ENCODE data around the gene TPBGL.

The TPBGL gene

DNA sequence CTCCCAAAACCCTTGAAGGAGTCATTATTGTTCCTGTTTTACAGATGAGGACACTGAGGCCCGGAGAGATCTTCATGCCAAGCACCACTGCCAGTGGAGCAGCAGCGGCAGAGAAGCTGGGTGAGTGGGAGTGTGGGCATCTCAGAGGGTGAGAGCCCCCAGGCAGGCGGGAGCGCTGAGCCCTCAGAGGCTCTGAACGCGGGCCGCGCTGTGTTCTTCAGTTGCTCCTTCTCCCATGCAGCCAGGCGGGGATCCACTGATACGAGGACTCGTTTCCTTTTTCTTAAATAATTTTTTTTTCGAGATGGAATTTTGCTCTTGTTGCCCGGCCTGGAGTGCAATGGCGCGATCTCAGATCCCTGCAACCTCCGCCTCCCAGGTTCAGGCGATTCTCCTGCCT lies 47.0 kb downstream of the TPBGL start:
- TF ChIP-seq RAD21 (IDR thresholded peaks at IDR 0.05; ENCODE audit: low read depth) (no peak), TEAD4 (IDR thresholded peaks at IDR 0.05) (no peak)
- TF ChIP-seq, protein P1, sequence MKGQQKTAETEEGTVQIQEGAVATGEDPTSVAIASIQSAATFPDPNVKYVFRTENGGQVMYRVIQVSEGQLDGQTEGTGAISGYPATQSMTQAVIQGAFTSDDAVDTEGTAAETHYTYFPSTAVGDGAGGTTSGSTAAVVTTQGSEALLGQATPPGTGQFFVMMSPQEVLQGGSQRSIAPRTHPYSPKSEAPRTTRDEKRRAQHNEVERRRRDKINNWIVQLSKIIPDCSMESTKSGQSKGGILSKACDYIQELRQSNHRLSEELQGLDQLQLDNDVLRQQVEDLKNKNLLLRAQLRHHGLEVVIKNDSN (IDR thresholded peaks at IDR 0.05) = no peak

DNA sequence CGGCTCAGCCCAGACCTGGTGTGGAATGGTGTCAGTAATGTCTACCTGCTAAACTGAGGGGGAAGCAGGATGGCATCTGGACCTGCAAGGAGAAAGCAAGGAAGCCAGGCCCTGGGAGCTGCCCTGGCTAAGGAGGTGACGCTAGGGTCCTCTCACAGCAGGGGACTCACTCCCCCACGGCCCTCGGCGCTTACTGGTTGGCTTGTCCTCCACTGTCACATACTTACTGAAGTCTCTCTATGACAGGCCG lies 48.9 kb downstream of the TPBGL start:
- TF ChIP-seq YY1 (IDR thresholded peaks at IDR 0.05; ENCODE audit: low read depth) (no peak), RAD21 (IDR thresholded peaks at IDR 0.05; ENCODE audit: low read depth) (no peak), ZBTB7A (IDR thresholded peaks at IDR 0.05; ENCODE audit: low read depth) (no peak), FOXM1 (IDR thresholded peaks at IDR 0.05; ENCODE audit: borderline replicate concordance, low read depth) (no peak), CEBPB (IDR thresholded peaks at IDR 0.05) (no peak), NFIC (IDR thresholded peaks at IDR 0.05) (no peak), EGR1 (IDR thresholded peaks at IDR 0.05) (no peak), CREB1 (IDR thresholded peaks at IDR 0.05; ENCODE audit: low read depth) (no peak), EP300 (IDR thresholded peaks at IDR 0.05; ENCODE audit: borderline replicate concordance) (no peak), TAF1 (IDR thresholded peaks at IDR 0.05; ENCODE audit: low read depth) (no peak), TEAD4 (IDR thresholded peaks at IDR 0.05) (no peak), TCF12 (IDR thresholded peaks at IDR 0.05; ENCODE audit: low read depth) (no peak)
- TF ChIP-seq, protein P2, sequence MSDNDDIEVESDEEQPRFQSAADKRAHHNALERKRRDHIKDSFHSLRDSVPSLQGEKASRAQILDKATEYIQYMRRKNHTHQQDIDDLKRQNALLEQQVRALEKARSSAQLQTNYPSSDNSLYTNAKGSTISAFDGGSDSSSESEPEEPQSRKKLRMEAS (IDR thresholded peaks at IDR 0.05) = no peak
- TF ChIP-seq, protein P1 (IDR thresholded peaks at IDR 0.05) = no peak
- TF ChIP-seq, protein P3, sequence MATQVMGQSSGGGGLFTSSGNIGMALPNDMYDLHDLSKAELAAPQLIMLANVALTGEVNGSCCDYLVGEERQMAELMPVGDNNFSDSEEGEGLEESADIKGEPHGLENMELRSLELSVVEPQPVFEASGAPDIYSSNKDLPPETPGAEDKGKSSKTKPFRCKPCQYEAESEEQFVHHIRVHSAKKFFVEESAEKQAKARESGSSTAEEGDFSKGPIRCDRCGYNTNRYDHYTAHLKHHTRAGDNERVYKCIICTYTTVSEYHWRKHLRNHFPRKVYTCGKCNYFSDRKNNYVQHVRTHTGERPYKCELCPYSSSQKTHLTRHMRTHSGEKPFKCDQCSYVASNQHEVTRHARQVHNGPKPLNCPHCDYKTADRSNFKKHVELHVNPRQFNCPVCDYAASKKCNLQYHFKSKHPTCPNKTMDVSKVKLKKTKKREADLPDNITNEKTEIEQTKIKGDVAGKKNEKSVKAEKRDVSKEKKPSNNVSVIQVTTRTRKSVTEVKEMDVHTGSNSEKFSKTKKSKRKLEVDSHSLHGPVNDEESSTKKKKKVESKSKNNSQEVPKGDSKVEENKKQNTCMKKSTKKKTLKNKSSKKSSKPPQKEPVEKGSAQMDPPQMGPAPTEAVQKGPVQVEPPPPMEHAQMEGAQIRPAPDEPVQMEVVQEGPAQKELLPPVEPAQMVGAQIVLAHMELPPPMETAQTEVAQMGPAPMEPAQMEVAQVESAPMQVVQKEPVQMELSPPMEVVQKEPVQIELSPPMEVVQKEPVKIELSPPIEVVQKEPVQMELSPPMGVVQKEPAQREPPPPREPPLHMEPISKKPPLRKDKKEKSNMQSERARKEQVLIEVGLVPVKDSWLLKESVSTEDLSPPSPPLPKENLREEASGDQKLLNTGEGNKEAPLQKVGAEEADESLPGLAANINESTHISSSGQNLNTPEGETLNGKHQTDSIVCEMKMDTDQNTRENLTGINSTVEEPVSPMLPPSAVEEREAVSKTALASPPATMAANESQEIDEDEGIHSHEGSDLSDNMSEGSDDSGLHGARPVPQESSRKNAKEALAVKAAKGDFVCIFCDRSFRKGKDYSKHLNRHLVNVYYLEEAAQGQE (IDR thresholded peaks at IDR 0.05; ENCODE audit: low read depth) = no peak

DNA sequence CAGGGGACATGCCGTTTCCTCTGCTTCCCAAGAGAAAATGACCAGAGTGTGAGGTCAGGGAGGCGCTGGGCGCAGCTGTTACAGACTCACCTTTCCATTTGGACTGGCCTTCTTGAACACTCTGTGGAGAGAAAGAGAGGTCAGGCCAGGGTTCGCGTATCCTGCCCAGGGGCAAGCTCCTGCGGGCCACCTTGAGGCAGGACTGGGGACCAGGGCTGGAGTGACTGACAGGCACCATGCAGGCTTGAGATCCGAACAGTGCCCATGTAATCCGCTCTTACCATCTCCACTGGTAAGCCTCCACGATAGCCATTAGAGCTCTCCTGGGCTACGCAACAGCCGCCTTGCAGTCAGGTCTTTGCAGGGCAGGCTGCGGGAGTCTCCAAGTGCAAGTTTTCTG lies 49.3 kb downstream of the TPBGL start:
- TF ChIP-seq EP300 (IDR thresholded peaks at IDR 0.05; ENCODE audit: borderline replicate concordance) (no peak), TAF1 (IDR thresholded peaks at IDR 0.05; ENCODE audit: low read depth) (no peak), RAD21 (IDR thresholded peaks at IDR 0.05; ENCODE audit: low read depth) (no peak), NFIC (IDR thresholded peaks at IDR 0.05) (no peak), TCF12 (IDR thresholded peaks at IDR 0.05; ENCODE audit: low read depth) (no peak), ZBTB7A (IDR thresholded peaks at IDR 0.05; ENCODE audit: low read depth) (no peak), EGR1 (IDR thresholded peaks at IDR 0.05) (no peak), TEAD4 (IDR thresholded peaks at IDR 0.05) (no peak), FOXM1 (IDR thresholded peaks at IDR 0.05; ENCODE audit: borderline replicate concordance, low read depth) (no peak), YY1 (IDR thresholded peaks at IDR 0.05; ENCODE audit: low read depth) (no peak), CEBPB (IDR thresholded peaks at IDR 0.05) (no peak), CREB1 (IDR thresholded peaks at IDR 0.05; ENCODE audit: low read depth) (no peak)
- TF ChIP-seq, protein P3 (IDR thresholded peaks at IDR 0.05; ENCODE audit: low read depth) = no peak
- TF ChIP-seq, protein P1 (IDR thresholded peaks at IDR 0.05) = no peak
- TF ChIP-seq, protein P2 (IDR thresholded peaks at IDR 0.05) = no peak

DNA sequence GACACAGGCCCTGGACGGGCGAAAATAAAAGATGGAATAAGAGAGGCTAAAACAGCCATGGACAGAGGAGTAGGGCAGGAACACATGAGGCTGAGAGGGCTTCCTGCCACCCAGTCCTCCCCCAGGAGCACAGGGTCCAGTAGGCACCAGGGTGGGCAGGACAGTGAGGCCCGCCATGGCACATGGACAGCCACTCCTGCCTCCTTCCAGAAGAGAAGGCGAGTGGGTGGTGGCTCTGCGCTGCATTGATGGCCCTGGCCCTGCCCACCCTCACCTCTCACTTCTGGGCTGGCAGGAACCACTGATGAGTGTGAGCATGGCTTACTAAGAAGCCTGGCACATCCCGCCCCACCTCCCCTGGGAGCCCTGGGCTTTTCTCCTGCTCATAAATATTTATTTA lies 51.2 kb downstream of the TPBGL start:
- TF ChIP-seq EGR1 (IDR thresholded peaks at IDR 0.05) (no peak), CEBPB (IDR thresholded peaks at IDR 0.05) (no peak), TAF1 (IDR thresholded peaks at IDR 0.05; ENCODE audit: low read depth) (no peak), NFIC (IDR thresholded peaks at IDR 0.05) (no peak)
- TF ChIP-seq, protein P3 (IDR thresholded peaks at IDR 0.05; ENCODE audit: low read depth) = no peak
- TF ChIP-seq, protein P2 (IDR thresholded peaks at IDR 0.05) = no peak

Data from Ishikawa (cell line).